Stimulated activated CD4-positive, alpha-beta T cell treated with anti-CD3 and anti-CD28 coated beads, Interleukin-1b, Interleukin-23, amount 100 ng/mL, for 48 hours (primary cell): ENCODE data around the gene DNER.

Source experiments
- DNase-seq: peaks from one replicate; pipeline ENCODE4 v3.0.0-alpha.2; 2020

The DNER gene

GRCh38 chr2:229665158-229665557 lies 49.2 kb downstream of the DNER start:
- DNase-seq = no peak

GRCh38 chr2:229661478-229661877 lies 52.9 kb downstream of the DNER start:
- DNase-seq = no peak

GRCh38 chr2:229660951-229661350 lies 53.4 kb downstream of the DNER start:
- no peak for DNase-seq

- no peak for DNase-seq
Measured at GRCh38 chr2:229660391-229660790, 54.0 kb downstream of the DNER start.

- DNase-seq = no peak
Measured at GRCh38 chr2:229658004-229658403, 56.4 kb downstream of the DNER start.

- no peak for DNase-seq
Measured at GRCh38 chr2:229654437-229654836, 59.9 kb downstream of the DNER start.

- no peak for DNase-seq
Measured at GRCh38 chr2:229653531-229653930, 60.8 kb downstream of the DNER start.

- DNase-seq = no peak
Measured at GRCh38 chr2:229652796-229653195, 61.6 kb downstream of the DNER start.

- DNase-seq = no peak
Measured at GRCh38 chr2:229650901-229651300, 63.5 kb downstream of the DNER start.

- no peak for DNase-seq
Measured at GRCh38 chr2:229650059-229650458, 64.3 kb downstream of the DNER start.

- no peak for DNase-seq
Measured at GRCh38 chr2:229646186-229646723, 68.1 kb downstream of the DNER start.

- no peak for DNase-seq
Measured at GRCh38 chr2:229642371-229642770, 72.0 kb downstream of the DNER start.

GRCh38 chr2:229641676-229642075 lies 72.7 kb downstream of the DNER start:
- DNase-seq = no peak

GRCh38 chr2:229640636-229641035 lies 73.7 kb downstream of the DNER start:
- no peak for DNase-seq

- DNase-seq = no peak
Measured at GRCh38 chr2:229636571-229636970, 77.8 kb downstream of the DNER start.

- no peak for DNase-seq
Measured at GRCh38 chr2:229635371-229635680, 79.0 kb downstream of the DNER start.

GRCh38 chr2:229634601-229635370 lies 79.6 kb downstream of the DNER start:
- no peak for DNase-seq

GRCh38 chr2:229633556-229633955 lies 80.8 kb downstream of the DNER start:
- DNase-seq = no peak

- DNase-seq = no peak
Measured at GRCh38 chr2:229629039-229629438, 85.3 kb downstream of the DNER start.

- DNase-seq = no peak
Measured at GRCh38 chr2:229627728-229628127, 86.6 kb downstream of the DNER start.

GRCh38 chr2:229622495-229623355 lies 91.6 kb downstream of the DNER start:
- DNase-seq = no peak

- no peak for DNase-seq
Measured at GRCh38 chr2:229620759-229621158, 93.6 kb downstream of the DNER start.

GRCh38 chr2:229620289-229620688 lies 94.1 kb downstream of the DNER start:
- DNase-seq = no peak

- no peak for DNase-seq
Measured at GRCh38 chr2:229616433-229616832, 97.9 kb downstream of the DNER start.
